ENCODE results near the gene BRIP1.
"Not testable (repeated sequence)": the region's sequence is repeated elsewhere in the genome, so short reads cannot be mapped to it uniquely, and the experiment has no call there.

The BRIP1 gene

DNA sequence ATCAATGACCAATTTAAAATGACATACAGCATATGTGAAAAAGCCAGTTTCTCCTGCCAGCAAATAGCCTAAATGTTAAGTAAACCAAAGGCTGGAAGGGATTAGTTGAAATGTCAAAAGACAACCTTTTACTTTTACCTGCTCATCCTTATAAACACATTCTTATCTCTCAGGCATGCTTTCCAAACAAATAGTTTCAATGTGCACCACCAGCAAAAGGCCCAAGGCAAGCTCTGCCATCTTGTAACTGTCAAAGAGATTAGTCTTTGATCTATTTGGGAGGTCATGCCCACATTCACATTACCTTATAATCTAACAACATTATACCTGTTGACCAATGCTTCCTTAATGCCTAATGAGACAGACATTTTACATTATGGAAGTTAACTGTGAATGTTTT is 140.1 kb downstream of the BRIP1 start:
- DNase-seq: no peak

GRCh38 chr17:61722398-61722797 is 140.9 kb downstream of the BRIP1 start:
- no peak for DNase-seq

- no peak for DNase-seq
Measured at GRCh38 chr17:61720016-61720795, 143.1 kb downstream of the BRIP1 start.

- DNase-seq: not testable (repeated sequence)
Measured at GRCh38 chr17:61719220-61719619, 144.1 kb downstream of the BRIP1 start.

GRCh38 chr17:61718022-61718421 is 145.3 kb downstream of the BRIP1 start:
- no peak for DNase-seq

- DNase-seq: no peak
Measured at GRCh38 chr17:61717352-61717751, 146.0 kb downstream of the BRIP1 start.

DNA sequence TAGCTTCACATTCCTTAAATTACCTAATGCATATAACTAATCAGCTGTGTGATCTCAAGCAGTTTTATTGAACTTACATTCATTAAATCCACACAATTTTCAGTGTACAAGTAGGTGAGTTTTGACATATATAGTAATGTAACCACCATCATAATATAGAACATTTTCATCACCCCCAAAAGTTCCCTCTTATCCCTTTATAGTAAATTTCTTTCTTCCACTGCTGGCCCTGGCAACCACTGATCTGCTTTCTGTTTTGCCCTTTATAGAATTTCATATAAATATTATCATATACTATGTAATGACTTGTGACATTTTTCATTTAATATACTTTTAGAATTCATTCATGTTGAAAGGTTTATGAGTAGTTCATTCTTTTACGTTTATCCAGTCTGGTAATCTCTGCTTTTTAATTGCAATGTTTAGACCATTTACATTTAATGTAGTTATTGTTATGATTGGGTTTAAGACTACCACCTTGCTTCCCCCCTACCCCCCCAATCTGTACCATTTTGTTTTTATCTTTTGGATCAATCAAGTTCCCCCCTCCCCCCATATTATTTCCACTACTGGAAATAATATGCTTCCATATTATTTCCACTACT is 147.0 kb downstream of the BRIP1 start:
- DNase-seq: no peak

- DNase-seq: no peak
Measured at GRCh38 chr17:61715348-61715747, 148.0 kb downstream of the BRIP1 start.

- DNase-seq: no peak
Measured at GRCh38 chr17:61714300-61714699, 149.0 kb downstream of the BRIP1 start.

- DNase-seq: no peak
Measured at GRCh38 chr17:61713035-61713434, 150.3 kb downstream of the BRIP1 start.

DNA sequence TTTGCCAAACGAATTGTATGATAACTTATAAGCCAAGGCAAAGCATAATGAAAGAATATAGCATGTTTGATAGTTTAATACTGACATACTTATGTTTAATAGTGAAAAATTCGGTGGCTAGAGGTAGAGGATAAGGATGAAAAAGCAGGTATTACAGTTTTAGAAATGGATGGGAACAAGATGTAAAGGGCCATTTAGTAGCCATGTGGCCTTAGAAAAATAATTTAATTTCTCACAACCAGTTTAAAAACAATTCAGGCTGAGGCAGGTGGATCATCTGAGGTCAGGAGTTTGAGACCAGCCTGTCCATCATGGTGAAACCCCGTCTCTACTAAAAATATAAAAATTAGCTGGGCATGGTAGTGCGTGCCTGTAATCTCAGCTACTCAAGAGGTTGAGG is 152.8 kb downstream of the BRIP1 start:
- no peak for DNase-seq

- no peak for DNase-seq
Measured at GRCh38 chr17:61709567-61709966, 153.8 kb downstream of the BRIP1 start.

- DNase-seq: no peak
Measured at GRCh38 chr17:61704935-61705449, 158.3 kb downstream of the BRIP1 start.

GRCh38 chr17:61702450-61702849 is 160.9 kb downstream of the BRIP1 start:
- DNase-seq: no peak

DNA sequence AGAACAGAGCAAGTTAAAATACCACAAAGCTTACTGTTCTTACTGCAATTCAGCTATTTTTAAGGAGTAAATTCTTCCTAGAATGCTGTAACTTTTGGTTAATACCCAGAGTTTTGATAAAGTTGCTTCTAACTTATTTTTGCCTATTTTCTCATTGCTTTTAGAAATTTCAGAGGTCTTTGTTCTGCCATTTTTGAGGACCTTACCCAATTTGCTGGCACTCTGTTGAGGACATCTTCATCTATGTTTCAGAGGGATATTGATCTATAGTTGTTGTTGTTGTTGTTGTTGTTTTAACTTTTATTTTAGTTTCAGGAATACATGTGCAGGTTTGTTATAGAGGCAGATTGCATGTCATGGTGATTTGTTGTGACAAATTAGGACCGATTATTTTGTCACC is 161.3 kb downstream of the BRIP1 start:
- DNase-seq: no peak

DNA sequence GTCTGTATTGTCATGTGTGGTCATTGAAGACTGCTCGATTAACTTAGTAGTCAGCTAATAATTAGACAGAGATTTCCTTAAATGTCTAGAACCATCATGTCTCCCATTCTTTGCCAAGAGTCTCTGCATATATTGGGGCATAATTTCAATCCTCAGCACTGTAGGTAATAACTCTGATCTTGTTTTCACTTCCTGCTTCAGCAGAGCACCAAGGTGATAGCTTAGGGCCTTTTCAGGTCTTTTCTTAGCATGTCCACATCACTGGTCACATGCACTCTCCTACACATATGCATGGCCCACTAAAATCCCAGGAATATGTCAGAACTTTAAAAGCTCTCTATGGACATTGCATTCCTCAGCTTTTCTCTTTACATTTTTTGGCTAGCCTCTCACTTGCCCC is 162.0 kb downstream of the BRIP1 start:
- no peak for DNase-seq

DNA sequence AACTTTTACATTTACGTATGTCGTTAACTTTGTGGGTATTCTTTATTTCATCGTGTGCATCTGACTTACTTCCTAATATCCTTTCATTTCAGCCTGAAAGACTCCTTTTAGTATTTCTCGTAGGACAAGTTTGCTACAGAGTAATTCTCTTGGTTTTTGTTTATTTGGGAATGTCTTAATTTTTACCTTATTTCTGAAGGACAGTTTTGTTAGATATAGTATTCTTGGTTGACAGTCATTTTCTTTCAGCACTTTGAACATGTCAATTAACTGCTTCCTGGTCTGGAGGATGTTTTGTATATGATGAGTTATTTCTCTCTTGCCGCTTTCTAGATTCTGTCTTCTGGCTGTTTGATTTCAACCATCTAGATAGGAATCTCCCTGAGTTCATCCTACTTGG is 163.1 kb downstream of the BRIP1 start:
- DNase-seq: no peak

GRCh38 chr17:61699694-61700093 is 163.6 kb downstream of the BRIP1 start:
- DNase-seq: no peak

GRCh38 chr17:61699032-61699431 is 164.3 kb downstream of the BRIP1 start:
- DNase-seq: no peak

DNA sequence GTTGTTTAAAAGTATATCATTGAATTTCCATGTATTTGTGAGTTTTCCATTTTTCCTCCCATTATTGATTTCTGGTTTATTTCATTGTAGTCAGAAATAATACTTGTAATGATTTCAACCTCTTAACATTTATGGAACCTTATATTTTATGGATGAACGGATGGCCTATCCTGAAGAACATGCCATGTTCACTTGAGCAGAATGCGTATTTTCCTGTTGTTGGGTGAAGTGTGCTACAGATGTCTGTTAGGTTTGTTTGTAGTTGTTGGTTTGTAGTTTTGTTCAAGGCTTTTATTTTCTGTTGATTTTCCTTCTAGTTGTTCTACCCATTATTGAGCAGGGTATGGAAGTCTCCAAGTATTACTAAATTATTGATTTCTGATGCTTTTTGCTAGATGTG is 165.1 kb downstream of the BRIP1 start:
- no peak for DNase-seq

DNA sequence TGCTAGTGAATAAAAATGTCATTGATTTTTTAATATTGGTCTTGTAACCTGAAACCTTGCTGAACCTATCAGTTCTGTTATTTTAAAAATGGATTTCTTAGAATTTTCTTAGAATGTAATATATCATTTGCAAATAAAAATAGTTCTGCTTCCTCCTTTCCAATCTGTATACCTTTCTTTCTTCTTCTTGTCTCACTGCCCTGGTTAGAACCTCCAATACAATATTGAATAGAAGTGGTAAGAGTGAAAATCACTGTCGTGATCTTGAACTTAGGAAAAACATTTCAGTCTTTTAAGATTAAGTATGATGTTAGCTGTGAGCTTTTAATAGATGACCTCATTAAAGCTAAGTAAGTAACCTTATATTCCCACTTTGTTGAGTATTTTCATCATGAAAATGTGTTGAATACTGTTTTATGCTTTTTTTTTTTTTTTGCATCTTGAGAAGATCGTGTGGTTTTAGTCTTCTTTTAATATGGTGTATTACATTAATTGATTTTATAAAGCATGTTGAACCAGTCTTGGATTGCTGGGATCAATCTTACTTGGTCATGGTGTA is 167.5 kb downstream of the BRIP1 start:
- no peak for DNase-seq

- DNase-seq: no peak
Measured at GRCh38 chr17:61694095-61694494, 169.2 kb downstream of the BRIP1 start.

- no peak for DNase-seq
Measured at GRCh38 chr17:61689610-61690180, 173.6 kb downstream of the BRIP1 start.

DNA sequence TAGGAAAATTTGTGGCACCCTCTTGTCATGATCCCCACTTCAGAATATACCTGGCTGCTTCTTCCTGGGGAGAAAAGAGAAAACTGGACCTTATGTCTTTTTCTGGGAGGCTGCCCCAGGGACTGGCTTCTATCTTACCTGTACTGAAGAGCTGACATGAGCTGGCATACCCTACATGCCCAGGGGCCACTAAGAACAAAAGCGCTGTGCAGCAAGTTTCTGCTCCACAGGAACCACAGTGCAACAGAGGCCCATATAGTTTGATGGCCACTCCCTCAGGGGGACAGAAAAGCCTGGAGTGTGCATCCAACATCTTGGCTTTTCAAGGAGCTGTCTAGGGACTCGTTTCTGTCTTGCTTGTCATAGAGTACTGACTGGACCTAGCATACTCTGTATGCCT is 175.6 kb downstream of the BRIP1 start:
- DNase-seq: no peak

All from T1000 (cell line).